Measurements from ENCODE around the gene FBLN1. TPM values are rescaled to one million over a fixed set of nuclear protein-coding genes. Genes with fewer than 3 reads are reported as not detected.
A peak's percentile ranks its signal among the peaks of the same experiment; 100 is the strongest.

FBLN1 gene
- total and polyA plus RNA-seq, 2 of the 13 experiments (the other 11 are each of a cell fraction or from before 2014, with no cell fraction given): 37.3 to 103 TPM

GRCh38 chr22:45577746-45578523, 75.3 kb downstream of the FBLN1 start (continued):
- no peak for TF ChIP-seq FOXO4 (CRISPR knock-in tag; conservative IDR thresholded peaks at IDR 0.05)
- no peak for TF ChIP-seq ZMAT5 (CRISPR knock-in tag; IDR thresholded peaks at IDR 0.05; ENCODE audit: borderline replicate concordance, low read depth)
- 0 out of 2 replicates have a peak, but pooled peaks have one; percentile 18 for TF ChIP-seq THAP11 (CRISPR knock-in tag; IDR thresholded peaks at IDR 0.05)
- TF ChIP-seq, protein P1, sequence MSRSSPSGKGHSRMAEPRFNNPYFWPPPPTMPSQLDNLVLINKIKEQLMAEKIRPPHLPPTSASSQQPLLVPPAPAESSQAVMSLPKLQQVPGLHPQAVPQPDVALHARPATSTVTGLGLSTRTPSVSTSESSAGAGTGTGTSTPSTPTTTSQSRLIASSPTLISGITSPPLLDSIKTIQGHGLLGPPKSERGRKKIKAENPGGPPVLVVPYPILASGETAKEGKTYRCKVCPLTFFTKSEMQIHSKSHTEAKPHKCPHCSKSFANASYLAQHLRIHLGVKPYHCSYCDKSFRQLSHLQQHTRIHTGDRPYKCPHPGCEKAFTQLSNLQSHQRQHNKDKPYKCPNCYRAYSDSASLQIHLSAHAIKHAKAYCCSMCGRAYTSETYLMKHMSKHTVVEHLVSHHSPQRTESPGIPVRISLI (CRISPR knock-in tag; IDR thresholded peaks at IDR 0.05; ENCODE audit: borderline replicate concordance): no peak
- TF ChIP-seq ZNF770 (CRISPR knock-in tag; IDR thresholded peaks at IDR 0.05): no peak
- TF ChIP-seq STAG1 (CRISPR knock-in tag; IDR thresholded peaks at IDR 0.05): peak; percentile 98
- no peak for TF ChIP-seq ZNF383 (CRISPR knock-in tag; IDR thresholded peaks at IDR 0.05; ENCODE audit: borderline replicate concordance)
- TF ChIP-seq, protein P2, sequence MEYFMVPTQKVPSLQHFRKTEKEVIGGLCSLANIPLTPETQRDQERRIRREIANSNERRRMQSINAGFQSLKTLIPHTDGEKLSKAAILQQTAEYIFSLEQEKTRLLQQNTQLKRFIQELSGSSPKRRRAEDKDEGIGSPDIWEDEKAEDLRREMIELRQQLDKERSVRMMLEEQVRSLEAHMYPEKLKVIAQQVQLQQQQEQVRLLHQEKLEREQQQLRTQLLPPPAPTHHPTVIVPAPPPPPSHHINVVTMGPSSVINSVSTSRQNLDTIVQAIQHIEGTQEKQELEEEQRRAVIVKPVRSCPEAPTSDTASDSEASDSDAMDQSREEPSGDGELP (IDR thresholded peaks at IDR 0.05; ENCODE audit: borderline replicate concordance, low read depth): no peak
- TF ChIP-seq ARID5B (CRISPR knock-in tag; IDR thresholded peaks at IDR 0.05): peak; percentile 32; the same call in 1 of the 2 replicates
- TF ChIP-seq POLR2A (IDR thresholded peaks at IDR 0.05; ENCODE audit: insufficient read depth in 1 of 2, low read depth in 2 of 2, low read length in 2 of 2): no peak
- TF ChIP-seq ZNF205 (CRISPR knock-in tag; IDR thresholded peaks at IDR 0.05): 0 out of 2 replicates have a peak, but pooled peaks have one; percentile 27
- TF ChIP-seq ZMYM4 (CRISPR knock-in tag; IDR thresholded peaks at IDR 0.05): 0 out of 2 replicates have a peak, but pooled peaks have one; percentile 17
- TF ChIP-seq GABPB1 (CRISPR knock-in tag; IDR thresholded peaks at IDR 0.05): 0 out of 2 replicates have a peak, but pooled peaks have one; percentile 30
- 0 out of 2 replicates have a peak, but pooled peaks have one; percentile 22 for TF ChIP-seq IRF2 (CRISPR knock-in tag; IDR thresholded peaks at IDR 0.05)
- TF ChIP-seq PHF21A (CRISPR knock-in tag; IDR thresholded peaks at IDR 0.05): no peak
- TF ChIP-seq, protein P3, sequence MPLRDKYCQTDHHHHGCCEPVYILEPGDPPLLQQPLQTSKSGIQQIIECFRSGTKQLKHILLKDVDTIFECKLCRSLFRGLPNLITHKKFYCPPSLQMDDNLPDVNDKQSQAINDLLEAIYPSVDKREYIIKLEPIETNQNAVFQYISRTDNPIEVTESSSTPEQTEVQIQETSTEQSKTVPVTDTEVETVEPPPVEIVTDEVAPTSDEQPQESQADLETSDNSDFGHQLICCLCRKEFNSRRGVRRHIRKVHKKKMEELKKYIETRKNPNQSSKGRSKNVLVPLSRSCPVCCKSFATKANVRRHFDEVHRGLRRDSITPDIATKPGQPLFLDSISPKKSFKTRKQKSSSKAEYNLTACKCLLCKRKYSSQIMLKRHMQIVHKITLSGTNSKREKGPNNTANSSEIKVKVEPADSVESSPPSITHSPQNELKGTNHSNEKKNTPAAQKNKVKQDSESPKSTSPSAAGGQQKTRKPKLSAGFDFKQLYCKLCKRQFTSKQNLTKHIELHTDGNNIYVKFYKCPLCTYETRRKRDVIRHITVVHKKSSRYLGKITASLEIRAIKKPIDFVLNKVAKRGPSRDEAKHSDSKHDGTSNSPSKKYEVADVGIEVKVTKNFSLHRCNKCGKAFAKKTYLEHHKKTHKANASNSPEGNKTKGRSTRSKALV (CRISPR knock-in tag; IDR thresholded peaks at IDR 0.05): peak; percentile 86; the same call in 1 of the 2 replicates

Measured in HepG2 (cell line).